Measurements from ENCODE around the gene NUDC. TPM values are rescaled to one million over a fixed set of nuclear protein-coding genes. Genes with fewer than 3 reads are reported as not detected.

NUDC gene
- total RNA-seq, 1 donor from 2014 or later = 18.5 TPM

DNA sequence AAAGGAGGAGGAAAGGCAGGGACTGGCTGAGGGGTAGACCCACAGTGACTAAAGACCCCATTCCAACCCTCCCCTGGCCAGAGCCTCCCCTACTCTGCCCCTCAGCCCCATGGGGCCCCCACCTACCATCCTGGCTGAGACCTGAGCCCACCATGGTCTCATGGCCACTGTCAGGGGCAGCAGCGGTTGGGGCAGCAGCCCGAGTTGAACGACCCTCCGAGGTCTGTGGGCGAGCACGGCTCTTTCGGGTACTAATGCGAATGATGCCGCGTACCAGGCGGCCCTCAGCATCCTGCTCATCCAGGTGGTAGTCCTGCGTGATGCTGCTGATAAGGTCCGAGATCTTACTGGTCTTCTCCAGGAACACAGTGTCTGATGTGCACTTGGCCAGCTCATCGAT lies 29.7 kb downstream of the NUDC start:
- no peak for DNase-seq (ENCODE audit: low read depth in 2 of 2)

DNA sequence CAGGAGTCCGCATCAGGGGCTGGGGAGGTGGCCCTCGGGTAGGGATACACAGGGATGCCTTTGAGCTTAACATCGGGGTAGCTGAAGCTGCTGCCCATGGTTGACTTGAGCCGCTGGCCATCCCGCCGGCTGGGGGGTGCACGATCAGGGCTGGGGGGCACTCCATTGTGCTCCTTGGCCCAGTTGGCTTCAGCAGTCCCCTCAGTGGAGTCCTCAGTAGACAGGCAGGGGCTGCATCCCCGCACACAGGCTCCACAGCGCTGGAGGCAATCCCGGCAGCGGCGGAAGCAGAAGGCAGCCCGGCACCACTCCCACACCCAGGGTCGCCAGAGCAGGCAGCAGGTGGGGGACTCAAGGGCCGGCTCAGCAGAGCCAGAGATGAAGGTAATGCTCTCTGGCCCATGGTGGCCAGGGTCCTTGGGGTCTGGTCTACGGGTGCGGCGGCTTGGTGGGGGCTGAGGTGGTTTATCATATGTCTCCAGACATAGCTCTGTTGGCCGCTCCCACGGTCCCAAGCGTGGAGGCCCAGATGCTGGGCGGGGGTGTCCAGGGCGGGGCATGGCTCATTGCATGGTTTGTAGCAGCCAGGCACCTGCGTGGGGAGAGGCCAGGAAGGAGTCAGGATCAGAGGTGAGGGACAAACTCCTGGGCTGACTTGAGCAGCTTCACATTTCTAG lies 30.4 kb downstream of the NUDC start:
- no peak for DNase-seq (ENCODE audit: low read depth in 2 of 2)

DNA sequence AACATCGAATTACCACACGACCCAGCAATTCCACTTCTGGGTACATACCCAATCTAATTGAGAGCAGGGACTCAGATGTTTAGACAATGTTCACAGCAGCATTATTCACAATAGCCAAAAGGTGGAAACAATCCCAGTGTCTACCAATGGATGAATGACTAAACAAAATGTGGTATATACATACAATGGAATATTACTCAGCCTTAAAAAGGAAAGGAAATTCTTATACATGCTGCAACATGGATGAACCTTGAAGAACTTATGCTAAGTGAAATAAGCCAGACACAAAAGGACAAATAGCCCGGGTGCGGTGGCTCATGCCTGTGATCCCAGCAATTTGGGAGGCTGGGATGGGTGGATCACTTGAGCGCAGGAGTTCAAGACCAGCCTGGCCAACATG lies 31.8 kb downstream of the NUDC start:
- DNase-seq (ENCODE audit: low read depth in 2 of 2) = no peak

DNA sequence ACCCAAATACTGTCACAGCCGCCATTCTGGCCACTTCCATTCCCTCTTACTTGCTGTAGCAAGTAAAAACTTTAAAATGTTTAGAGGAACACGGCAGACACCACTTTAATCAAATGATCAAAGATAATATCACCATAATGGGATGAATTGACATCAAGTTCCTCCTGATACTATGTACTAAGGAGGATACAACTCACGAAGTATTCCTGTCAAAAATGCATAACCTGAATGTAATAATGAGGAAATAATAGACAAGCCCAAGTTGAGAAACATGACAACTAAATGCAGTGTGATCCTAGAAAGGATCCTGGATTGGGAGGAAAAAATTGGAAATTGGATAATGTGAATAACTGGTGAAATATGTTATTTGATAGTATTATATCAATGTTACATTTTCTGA lies 34.8 kb downstream of the NUDC start:
- DNase-seq (ENCODE audit: low read depth in 2 of 2) = no peak

DNA sequence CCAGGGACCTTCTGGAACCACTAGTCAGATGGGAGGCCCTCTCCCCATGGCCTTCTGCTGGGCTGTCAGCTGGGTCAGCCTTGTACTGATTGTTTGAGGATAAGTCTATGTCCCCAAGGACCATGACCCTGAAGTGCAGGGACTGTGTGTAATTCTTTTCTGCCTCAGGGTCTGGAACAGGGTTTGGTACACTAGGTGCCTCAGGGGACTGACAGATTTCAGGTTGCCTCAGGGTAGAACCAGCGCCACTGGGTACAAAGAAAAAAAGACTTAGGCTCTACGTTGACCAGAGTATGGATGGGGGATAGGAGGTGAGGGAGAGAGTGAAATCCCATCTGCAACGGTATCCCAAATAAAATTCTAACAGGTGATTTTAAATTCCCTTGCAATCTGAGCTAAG lies 35.8 kb downstream of the NUDC start:
- DNase-seq (ENCODE audit: low read depth in 2 of 2) = no peak

DNA sequence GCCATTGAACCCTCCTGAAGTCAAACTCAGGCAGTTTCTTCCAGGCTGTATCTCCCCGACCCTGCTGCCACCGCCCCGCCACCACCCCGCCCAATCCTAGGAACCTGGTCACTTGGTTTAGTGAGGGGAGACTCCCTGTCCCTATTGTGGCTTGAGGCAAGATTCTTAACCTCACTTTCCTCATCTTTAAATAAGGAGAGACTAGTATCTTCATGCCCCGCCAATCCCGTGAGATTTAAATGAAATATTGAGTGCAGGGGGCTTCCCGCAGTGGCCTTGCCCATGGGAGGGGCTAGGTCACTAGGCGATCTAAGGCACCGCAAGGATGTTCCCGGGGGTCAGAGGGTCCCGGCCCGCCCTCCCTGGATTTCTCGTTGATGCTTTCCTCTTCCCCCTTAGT lies 37.7 kb downstream of the NUDC start:
- no peak for DNase-seq (ENCODE audit: low read depth in 2 of 2)

DNA sequence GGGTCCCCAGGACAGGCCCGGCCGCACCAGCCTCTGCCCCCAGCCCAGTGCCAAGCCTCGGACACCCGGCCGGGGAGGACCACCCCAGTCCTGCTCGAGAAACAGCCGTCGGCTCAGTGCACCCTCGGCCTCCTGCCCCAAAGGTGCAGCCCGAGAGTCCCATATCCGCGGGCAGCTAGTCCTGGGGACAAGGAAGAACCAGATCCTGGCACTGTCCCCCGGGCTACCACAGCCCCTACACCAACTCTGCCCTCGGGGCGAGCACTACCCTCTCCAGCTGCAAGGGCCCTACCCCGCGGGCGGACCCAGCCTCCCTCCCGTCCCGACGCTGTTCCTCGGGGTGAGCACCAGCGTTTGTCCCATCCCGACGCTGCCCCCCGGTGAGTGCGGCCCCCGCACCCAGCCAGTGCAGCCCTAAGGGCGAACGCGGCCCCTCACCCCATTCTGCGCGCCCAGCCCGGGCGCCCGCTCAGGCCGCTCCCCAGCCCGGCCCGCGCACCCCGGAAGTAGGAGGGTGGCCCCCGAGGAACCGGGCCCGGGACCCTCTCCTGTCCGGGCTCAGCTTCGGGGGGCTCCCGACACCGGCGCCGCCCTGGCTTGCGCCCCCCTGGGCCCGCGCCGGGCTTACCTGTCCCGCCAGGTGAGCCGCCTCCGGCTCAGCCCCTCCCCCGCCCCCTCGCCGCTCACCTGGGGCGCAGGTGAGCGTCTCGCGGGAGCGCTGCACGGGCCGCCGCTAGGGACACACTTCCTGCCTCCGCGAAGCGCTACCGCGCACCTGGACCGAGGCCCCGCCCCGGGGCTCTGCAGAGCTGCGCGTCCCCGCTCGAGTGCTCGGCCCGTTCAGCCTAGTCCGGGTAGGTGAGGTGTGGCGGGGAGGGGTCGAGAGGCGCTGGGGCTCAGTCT lies 38.4 kb downstream of the NUDC start, which contains the start of gene KDF1:
TSS of gene KDF1 (minus strand) at position 747 of the 903 bp plus-strand sequence. CDS start 8,088 bp downstream, outside the sequence.
- no peak for DNase-seq (ENCODE audit: low read depth in 2 of 2)

DNA sequence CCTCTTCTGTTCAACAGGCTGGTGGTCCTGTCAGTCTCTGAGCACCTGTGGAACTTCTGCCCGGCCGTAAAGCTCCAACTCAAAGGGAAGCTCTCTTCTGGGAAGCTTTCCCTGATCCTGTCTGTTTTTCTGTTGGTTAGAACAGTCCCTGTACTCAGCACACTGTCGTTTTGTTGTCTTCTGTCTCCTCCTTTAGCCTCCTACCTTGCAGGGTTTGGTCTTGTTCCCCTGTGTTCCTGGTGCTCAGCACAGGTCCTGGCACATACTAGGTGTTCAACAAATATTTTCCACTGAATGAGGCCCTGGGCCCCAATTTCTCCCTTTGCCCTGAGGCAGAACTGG lies 39.1 kb downstream of the NUDC start:
- DNase-seq (ENCODE audit: low read depth in 2 of 2) = no peak

DNA sequence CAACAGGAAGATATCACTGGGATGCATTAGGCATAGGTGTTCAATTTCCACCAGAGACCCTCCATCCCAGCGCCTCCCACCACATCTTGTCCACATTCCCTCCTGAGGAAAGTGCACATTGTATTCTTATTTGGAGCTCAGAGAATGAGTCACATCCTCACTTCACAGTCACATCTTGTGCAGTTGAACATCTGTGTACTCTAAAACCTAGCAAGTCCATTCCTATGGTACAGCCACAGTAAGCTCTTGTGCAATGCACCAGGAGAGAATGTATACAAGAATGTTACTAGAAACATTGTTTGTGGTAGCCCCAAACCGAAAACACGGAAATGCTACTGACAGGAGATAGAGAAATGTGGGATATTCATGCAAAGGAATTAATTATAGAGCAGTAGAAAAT lies 40.3 kb downstream of the NUDC start:
- peak in 1 of 2 donors; percentile 90 for DNase-seq (ENCODE audit: low read depth in 2 of 2)

DNA sequence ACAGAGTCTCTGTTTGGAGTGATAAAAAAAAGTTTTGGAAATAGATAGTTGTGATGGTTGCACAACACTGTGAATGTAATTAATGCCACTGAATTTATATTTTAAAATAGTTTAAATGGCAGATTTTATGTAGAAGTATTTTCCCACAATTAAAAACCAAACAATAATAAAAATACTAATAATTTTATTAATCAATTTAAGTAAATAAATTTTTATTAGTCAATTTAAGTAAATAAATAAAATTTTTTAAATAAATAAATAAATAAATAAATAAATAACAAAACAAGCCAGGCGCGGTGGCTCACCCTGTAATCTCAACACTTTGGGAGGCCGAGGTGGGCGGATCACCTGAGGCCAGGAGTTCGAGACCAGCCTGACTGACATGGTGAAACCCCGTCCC lies 43.7 kb downstream of the NUDC start:
- DNase-seq (ENCODE audit: low read depth in 2 of 2) = no peak

DNA sequence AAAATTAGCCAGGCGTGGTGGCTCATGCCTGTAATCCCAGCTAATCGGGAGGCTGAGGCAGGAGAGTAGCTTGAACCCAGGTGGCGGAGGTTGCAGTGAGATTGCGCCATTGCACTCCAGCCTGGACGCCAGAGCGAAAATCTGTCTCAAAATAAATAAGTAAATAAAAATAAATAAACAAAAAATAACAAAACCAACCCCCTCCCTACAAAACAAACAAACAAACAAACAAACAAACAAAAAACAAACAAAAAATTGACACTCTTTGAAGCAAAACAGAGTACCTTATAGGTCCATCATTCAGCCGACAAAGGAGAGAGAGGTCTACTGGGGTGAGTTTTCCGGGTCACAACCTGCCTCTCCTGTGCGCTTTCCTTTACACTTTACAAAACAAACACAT lies 44.1 kb downstream of the NUDC start:
- DNase-seq (ENCODE audit: low read depth in 2 of 2) = no peak

DNA sequence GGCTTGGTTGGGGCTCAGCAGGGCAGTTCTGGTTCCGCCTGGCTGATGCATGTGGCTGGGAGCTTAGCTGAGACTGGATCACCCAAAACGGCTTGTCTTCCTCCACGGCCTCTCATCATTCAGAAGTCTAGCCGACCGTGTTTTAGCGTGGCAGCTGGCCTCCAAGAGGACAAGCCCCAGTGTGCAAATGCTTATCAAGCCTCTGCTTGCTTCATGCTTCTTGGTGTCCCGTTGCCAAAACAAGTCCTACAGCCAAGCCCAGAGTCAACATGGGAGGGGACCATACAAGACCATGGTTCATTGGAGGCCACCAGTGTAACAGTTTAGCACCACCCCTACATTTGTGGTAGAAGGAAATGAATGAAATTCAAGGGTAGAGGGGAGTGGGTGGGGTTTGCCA lies 49.3 kb downstream of the NUDC start:
- no peak for DNase-seq (ENCODE audit: low read depth in 2 of 2)

DNA sequence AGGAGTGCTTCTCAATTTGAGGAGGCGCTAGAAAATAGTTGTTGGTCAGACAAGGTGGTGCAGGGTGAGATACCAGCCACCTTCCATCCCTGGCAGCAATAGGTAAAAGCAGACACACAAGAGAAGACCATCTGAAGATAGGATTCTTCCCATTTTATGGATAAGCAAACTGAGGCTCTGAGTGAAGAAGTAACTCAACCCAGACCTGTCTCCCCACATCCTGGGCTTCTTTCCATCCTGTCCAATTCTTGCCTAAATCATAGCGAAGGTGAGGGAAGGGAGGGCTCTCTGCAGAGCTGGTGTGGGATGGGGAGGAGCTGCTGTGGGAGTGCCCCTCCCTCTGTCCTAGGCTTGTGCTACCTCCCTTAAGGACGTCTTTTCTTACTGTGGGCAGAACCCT lies 50.0 kb downstream of the NUDC start:
- no peak for DNase-seq (ENCODE audit: low read depth in 2 of 2)

DNA sequence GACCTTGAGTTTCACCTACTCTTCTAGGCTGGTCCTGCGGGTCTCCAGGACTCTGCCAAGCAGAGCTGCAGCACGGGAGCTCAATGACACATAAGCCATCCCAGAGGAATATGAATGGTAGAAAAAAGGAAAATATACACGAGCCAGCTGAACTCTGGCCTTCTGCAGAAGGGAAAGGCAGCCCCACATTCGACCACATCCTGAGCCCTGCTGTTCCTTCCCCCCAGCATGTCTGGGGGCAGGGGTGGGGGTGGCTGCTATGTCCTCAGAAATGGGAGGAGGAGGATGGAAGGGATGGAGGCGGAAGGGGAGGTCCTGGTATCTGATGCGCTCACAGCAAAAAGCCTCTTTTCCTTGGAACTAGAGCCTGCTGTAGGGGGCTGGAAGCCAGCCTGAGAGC lies 50.8 kb downstream of the NUDC start:
- DNase-seq (ENCODE audit: low read depth in 2 of 2) = no peak

DNA sequence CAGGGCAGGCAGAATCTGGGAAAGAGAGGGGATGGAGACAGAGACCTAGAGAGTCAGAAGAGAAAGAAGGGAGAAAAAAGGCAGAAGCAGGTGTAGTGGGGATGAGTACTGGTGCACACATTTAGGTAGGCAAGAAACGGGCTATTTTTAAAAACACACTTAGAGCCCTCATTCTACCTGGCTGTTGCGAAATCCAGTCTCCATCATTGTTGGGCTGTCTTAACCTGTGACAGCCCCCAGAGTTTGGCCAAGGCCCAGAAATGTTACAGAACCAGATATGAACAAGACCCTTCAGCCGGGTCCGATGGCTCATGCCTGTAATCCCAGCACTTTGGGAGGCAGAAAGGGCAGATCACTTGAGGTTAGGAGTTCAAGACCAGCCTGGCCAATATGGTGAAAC lies 51.3 kb downstream of the NUDC start:
- no peak for DNase-seq (ENCODE audit: low read depth in 2 of 2)

DNA sequence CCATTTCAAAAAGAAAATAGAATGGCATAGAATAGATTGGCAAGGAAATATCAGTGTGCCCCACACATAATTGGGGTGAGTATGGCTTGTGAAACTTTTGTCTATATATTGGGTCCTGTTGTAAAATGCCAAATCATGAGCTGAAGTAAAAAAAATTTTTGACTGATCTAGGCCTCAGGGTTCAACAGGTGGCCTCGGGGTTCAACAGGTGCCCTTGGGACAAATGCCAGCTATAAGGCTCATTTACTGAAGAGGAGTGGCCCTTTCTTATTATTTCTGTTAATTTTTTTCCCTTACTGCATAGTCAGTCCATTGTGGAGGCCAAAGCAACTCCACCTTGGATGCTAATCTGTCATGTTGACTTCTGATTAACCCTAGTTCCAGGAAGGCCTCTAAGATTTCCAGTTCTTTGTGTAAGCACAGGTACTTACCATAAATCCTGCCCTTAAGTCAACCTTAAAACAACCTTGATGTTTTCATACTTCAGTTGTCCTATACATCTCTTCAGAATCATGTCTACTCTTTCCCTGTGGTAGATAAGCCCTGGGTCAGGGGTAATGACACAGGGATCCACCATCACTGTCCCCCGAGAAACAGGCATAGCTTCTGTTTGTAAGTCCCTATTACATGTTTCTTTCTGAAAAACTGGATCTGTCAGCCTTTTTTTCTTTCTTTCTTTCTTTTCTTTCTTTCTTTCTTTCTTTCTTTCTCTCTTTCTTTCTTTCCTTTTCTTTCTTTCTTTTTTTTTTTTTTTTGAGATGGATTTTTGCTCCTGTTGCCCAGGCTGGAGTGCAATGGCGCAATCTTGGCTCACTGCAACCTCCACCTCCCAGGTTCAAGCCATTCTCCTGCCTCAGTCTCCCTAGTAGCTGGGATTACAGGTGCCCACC lies 55.3 kb downstream of the NUDC start:
- no peak for DNase-seq (ENCODE audit: low read depth in 2 of 2)

DNA sequence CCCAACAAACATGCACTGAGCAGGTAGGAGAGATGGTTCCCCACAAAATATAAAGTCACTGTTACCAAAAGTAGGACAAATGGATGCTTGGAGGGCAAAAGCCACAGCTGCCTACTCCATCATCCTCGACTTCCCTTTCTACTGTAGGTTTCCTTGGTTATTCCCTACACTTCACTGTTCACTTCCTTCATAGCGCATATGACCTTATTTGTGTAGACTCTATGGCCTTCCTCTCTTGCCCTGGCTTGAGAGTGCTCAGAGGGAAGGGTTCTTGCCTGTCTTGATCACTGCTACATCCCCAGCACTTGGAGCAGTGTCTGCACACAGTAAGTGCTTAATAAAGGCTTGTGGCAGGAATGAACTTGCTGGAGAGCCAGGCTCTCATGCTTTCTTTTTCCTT lies 57.4 kb downstream of the NUDC start:
- no peak for DNase-seq (ENCODE audit: low read depth in 2 of 2)

DNA sequence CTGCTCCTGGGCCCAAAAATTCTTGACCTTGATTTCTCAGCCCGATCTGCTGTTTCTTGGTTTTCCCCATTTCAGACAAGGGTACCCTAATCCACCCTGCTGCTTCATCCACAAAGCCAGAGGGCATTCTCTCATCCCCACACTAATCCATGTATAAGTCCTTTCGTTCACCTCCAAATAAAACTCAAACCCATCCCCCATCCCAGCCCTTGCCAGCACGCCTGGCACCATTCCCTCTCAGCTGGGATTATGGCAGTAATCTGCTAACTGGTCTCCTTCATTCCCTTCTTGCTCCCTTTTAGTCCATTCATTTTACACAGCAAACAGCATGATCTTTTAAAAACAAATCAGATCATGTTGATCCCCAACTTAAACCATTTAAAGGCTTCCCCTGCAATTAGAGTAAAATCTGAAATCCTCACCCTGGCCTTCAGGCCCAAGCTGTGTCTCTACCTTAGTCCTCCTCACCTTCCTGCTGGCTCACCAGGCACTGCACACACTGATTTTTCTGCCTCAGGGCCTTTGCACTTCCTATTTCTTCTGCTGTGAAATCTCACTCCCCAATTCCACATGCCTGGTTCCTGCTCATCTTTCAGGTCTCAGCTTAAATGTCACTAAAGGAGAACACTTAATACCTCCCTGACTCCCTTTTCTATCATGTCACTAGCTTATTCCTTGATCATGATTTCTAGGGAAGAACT lies 59.8 kb downstream of the NUDC start:
- no peak for DNase-seq (ENCODE audit: low read depth in 2 of 2)

DNA sequence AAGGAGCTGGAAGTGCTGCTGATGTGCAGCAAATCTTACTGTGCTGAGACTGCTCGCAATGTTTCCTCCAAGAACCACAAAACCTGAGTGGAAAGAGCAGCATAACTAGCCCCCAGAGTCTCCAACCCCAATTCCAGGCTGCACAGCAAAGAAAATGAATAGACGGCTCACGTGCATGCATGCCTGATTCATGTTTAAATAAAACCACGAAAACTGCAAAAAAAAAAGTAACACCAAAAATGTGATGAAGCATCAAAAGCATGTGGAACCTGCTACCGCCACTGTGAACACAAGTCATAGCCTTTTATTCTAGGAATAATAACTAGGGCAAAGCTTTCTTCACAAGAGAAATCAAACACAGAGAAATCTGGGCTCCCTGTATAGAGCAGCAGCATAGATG lies 62.3 kb downstream of the NUDC start:
- DNase-seq (ENCODE audit: low read depth in 2 of 2) = no peak

DNA sequence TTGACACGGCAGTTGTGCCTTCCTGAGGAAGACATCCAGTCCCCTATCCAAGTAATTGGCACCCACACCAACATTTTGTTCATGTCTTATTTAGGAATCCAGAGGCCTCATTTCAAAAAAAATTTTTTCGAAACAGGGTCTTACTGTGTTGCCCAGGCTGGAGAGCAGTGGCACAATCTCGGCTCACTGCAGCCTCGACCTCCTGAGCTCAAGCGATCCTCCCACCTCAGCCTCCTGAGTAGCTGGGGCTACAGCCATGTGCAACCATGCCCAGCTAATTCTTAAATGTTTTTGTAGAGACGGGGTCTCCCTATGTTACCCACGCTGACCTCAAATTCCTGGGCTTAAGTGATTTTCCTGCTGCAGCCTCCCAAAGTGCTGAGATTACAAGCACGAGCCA lies 62.7 kb downstream of the NUDC start:
- DNase-seq (ENCODE audit: low read depth in 2 of 2) = no peak

DNA sequence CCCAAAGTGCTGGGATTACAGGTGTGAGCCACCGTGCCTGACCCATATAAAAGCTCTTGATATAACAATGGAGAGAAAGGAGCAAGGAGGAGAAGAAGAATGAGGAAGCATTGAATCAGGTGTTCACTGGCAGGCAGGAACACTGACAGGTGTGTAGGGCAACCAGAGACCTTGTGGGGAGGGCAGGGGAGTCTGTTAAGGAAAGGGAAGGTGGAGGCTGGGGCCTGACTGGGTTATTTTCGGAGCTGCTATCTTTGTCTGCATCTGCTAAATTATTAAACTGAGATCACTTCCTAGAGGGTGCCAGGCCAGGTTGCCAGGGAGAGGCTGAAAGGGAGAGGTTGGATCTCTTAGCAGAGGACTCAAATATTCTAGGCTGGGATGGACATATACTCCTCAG lies 65.1 kb downstream of the NUDC start:
- no peak for DNase-seq (ENCODE audit: low read depth in 2 of 2)

Data from lung microvascular endothelial cell (primary cell).